ENCODE data around the gene SAMD13.

The SAMD13 gene

GRCh38 chr1:84301004-84301784 lies at the start of gene SAMD13:
TSS of gene SAMD13 (plus strand) at chr1:84301708. CDS start at chr1:84303235, 1,527 bp downstream.
- DNase-seq (ENCODE audit: low read depth in 2 of 2) = no peak

- DNase-seq (ENCODE audit: low read depth in 2 of 2) = no peak
Observed at GRCh38 chr1:84253036-84253435, 48.5 kb upstream of the SAMD13 start.

- no peak for DNase-seq (ENCODE audit: low read depth in 2 of 2)
Observed at GRCh38 chr1:84253891-84254290, 47.6 kb upstream of the SAMD13 start.

GRCh38 chr1:84254703-84255238 lies 46.7 kb upstream of the SAMD13 start:
- DNase-seq (ENCODE audit: low read depth in 2 of 2) = no peak

GRCh38 chr1:84255582-84255981 lies 45.9 kb upstream of the SAMD13 start:
- DNase-seq (ENCODE audit: low read depth in 2 of 2) = no peak

GRCh38 chr1:84257617-84258016 lies 43.9 kb upstream of the SAMD13 start:
- no peak for DNase-seq (ENCODE audit: low read depth in 2 of 2)

GRCh38 chr1:84259376-84259775 lies 42.1 kb upstream of the SAMD13 start:
- no peak for DNase-seq (ENCODE audit: low read depth in 2 of 2)

GRCh38 chr1:84259989-84260388 lies 41.5 kb upstream of the SAMD13 start:
- no peak for DNase-seq (ENCODE audit: low read depth in 2 of 2)

- no peak for DNase-seq (ENCODE audit: low read depth in 2 of 2)
Observed at GRCh38 chr1:84260852-84261518, 40.5 kb upstream of the SAMD13 start.

GRCh38 chr1:84264961-84265360 lies 36.5 kb upstream of the SAMD13 start:
- no peak for DNase-seq (ENCODE audit: low read depth in 2 of 2)

- DNase-seq (ENCODE audit: low read depth in 2 of 2) = no peak
Observed at GRCh38 chr1:84265867-84266266, 35.6 kb upstream of the SAMD13 start.

- no peak for DNase-seq (ENCODE audit: low read depth in 2 of 2)
Observed at GRCh38 chr1:84266748-84267147, 34.8 kb upstream of the SAMD13 start.

- DNase-seq (ENCODE audit: low read depth in 2 of 2) = no peak
Observed at GRCh38 chr1:84267476-84267875, 34.0 kb upstream of the SAMD13 start.

- DNase-seq (ENCODE audit: low read depth in 2 of 2) = no peak
Observed at GRCh38 chr1:84268346-84268745, 33.2 kb upstream of the SAMD13 start.

GRCh38 chr1:84269306-84269705 lies 32.2 kb upstream of the SAMD13 start:
- no peak for DNase-seq (ENCODE audit: low read depth in 2 of 2)

- DNase-seq (ENCODE audit: low read depth in 2 of 2) = no peak
Observed at GRCh38 chr1:84271441-84272151, 29.9 kb upstream of the SAMD13 start.

- no peak for DNase-seq (ENCODE audit: low read depth in 2 of 2)
Observed at GRCh38 chr1:84272401-84272800, 29.1 kb upstream of the SAMD13 start.

- no peak for DNase-seq (ENCODE audit: low read depth in 2 of 2)
Observed at GRCh38 chr1:84277343-84278059, 24.0 kb upstream of the SAMD13 start.

- DNase-seq (ENCODE audit: low read depth in 2 of 2) = no peak
Observed at GRCh38 chr1:84278905-84279304, 22.6 kb upstream of the SAMD13 start.

GRCh38 chr1:84280912-84281311 lies 20.6 kb upstream of the SAMD13 start:
- no peak for DNase-seq (ENCODE audit: low read depth in 2 of 2)

- DNase-seq (ENCODE audit: low read depth in 2 of 2) = no peak
Observed at GRCh38 chr1:84282780-84283333, 18.7 kb upstream of the SAMD13 start.
